NT2/D1 (cell line): Measurements from ENCODE around the gene NBAS.
"Not testable (repeated sequence)": the region's sequence is repeated elsewhere in the genome, so short reads cannot be mapped to it uniquely, and the experiment has no call there.

Experiments
- DNase-seq: peaks from one replicate; pipeline ENCODE4 v3.0.0-alpha.2; 2011; ENCODE audit warnings: low read depth, low spot score
- H3K27me3 ChIP-seq: 2 replicates; pipeline ENCODE4 v1.6.0; 2011; ENCODE audit warnings: mild to moderate bottlenecking; ENCODE audit not compliant: insufficient read length, insufficient read depth
- H3K36me3 ChIP-seq: 2 replicates; pipeline ENCODE4 v1.6.1; 2011; ENCODE audit warnings: mild to moderate bottlenecking, low read length, mixed read lengths; ENCODE audit not compliant: insufficient read depth, insufficient read length
- H3K4me1 ChIP-seq: 2 replicates; pipeline ENCODE4 v1.5.1; 2011; ENCODE audit not compliant: insufficient read depth, insufficient read length
- H3K4me3 ChIP-seq: 2 replicates; pipeline ENCODE4 v1.5.1; 2011; ENCODE audit warnings: low read depth; ENCODE audit not compliant: insufficient read length
- H3K9ac ChIP-seq: 2 replicates; pipeline ENCODE4 v1.6.0; 2011; ENCODE audit warnings: low read depth; ENCODE audit not compliant: insufficient read length
- H3K9me3 ChIP-seq: 2 replicates; pipeline ENCODE4 v1.5.1; 2011; ENCODE audit warnings: mild to moderate bottlenecking, low read length; ENCODE audit not compliant: insufficient read depth
- SUZ12 ChIP-seq: IDR thresholded peaks from 2 replicates; pipeline ENCODE4 v1.6.1; 2011; ENCODE audit not compliant: insufficient read length, insufficient read depth; ENCODE audit errors: extremely low read depth
- YY1 ChIP-seq: IDR thresholded peaks from 2 replicates; pipeline ENCODE4 v1.6.1; 2011; ENCODE audit not compliant: insufficient read length, insufficient read depth
- ZNF274 ChIP-seq: IDR thresholded peaks from 2 replicates; pipeline ENCODE4 v1.6.1; 2011; ENCODE audit warnings: mild to moderate bottlenecking, low read depth, low read length

The NBAS gene

DNA sequence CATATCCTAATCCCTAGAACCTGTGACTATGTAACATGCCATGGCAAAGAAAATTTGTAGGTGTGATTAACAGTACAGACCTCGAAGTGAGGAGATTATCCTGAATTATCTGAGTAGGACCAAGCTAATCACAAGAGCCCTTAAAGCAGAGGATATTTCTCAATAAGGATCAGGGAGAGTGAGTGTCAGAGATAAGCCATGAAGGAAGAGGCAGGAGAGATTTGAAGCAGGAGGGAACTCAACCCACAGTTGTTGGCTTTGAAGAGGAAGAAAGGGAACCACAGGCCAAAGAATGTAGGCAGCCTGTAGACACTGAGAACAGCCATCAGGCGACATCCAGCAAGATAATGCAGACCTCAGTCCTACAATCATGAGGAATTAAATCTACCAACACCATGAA lies 229.3 kb downstream of the NBAS start:
- no peak for DNase-seq

GRCh38 chr2:15325296-15325695 lies 235.8 kb downstream of the NBAS start:
- Histone ChIP-seq H3K9me3 (no peaks in the 10 kb centered on the region), H3K4me1 (no peaks in the 10 kb centered on the region), H3K36me3 (peaks cover under 1% of the 10 kb centered on the region), H3K4me3 (no peak overlapping the region), H3K9ac (no peak overlapping the region), H3K27me3 (no peaks in the 10 kb centered on the region)
- TF ChIP-seq YY1 (no peak), ZNF274 (no peak), SUZ12 (no peak)
- no peak for DNase-seq

More for the DNA sequence above, 229.3 kb downstream of the NBAS start:
- TF ChIP-seq YY1 (no peak), SUZ12 (no peak), ZNF274 (no peak)
- Histone ChIP-seq H3K4me3 (no peak overlapping the region), H3K27me3 (no peaks in the 10 kb centered on the region), H3K4me1 (no peaks in the 10 kb centered on the region), H3K36me3 (peaks cover 3% of the 10 kb centered on the region), H3K9me3 (no peaks in the 10 kb centered on the region), H3K9ac (no peak overlapping the region)

- Histone ChIP-seq H3K36me3 (no peaks in the 10 kb centered on the region), H3K9ac (no peak overlapping the region), H3K4me3 (no peak overlapping the region), H3K9me3 (no peaks in the 10 kb centered on the region), H3K27me3 (no peaks in the 10 kb centered on the region), H3K4me1 (no peaks in the 10 kb centered on the region)
- no peak for DNase-seq
- no peak for TF ChIP-seq ZNF274
- TF ChIP-seq SUZ12: no peak
- no peak for TF ChIP-seq YY1
Observed at GRCh38 chr2:15323227-15323626, 237.9 kb downstream of the NBAS start.

GRCh38 chr2:15321481-15321880 lies 239.7 kb downstream of the NBAS start:
- DNase-seq, H3K36me3 ChIP-seq, H3K9ac ChIP-seq, H3K27me3 ChIP-seq, H3K4me3 ChIP-seq, H3K4me1 ChIP-seq, H3K9me3 ChIP-seq: not testable (repeated sequence)

DNA sequence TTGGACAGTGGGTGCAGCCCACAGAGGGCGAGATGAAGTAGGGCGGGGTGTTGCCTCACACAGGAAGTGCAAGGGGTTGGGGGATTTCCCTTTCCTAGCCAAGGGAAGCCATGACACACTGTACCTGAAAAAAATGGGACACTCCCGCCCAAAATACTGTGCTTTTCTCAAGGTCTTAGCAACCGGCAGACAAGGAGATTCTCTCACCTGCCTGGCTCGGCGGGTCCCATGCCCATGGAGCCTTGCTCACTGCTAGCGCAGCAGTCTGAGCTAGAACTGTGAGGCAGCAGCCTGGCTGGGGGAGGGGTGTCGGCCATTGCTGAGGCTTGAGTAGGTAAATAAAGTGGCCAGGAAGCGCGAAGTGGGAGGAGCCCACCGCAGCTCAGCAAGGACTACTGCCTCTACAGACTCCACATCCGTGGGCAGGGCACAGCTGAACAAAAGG lies 244.7 kb downstream of the NBAS start:
- Histone ChIP-seq H3K36me3 (no peaks in the 10 kb centered on the region), H3K27me3 (no peaks in the 10 kb centered on the region), H3K9ac (no peak overlapping the region), H3K4me3 (no peak overlapping the region), H3K9me3 (no peaks in the 10 kb centered on the region), H3K4me1 (no peaks in the 10 kb centered on the region)
- DNase-seq: no peak
- TF ChIP-seq SUZ12 (no peak), YY1 (no peak), ZNF274 (no peak)

GRCh38 chr2:15315411-15315810 lies 245.7 kb downstream of the NBAS start:
- Histone ChIP-seq H3K36me3 (no peaks in the 10 kb centered on the region), H3K9ac (no peak overlapping the region)

DNA sequence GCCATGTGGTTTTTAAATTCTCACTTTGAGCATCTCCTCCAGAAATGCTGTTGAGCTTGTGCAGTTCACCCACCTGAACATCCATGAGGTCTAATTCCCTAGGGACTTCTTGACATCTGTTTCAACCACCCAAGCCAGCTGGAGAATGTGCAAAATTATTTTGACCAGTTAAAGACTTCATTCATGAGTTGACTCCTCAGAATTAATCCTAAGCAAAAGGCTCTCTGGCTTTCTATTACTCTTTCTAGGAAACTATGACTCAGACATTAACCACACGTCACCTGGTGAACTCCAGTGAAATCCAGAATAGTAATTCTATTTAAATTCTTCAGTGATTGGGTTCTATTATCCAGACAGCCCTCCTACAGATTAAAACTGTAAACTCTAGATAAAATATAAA lies 247.5 kb downstream of the NBAS start:
- Histone ChIP-seq H3K27me3 (no peaks in the 10 kb centered on the region), H3K4me3 (no peak overlapping the region), H3K9ac (no peak overlapping the region), H3K4me1 (no peaks in the 10 kb centered on the region), H3K36me3 (no peaks in the 10 kb centered on the region), H3K9me3 (no peaks in the 10 kb centered on the region)
- TF ChIP-seq YY1 (no peak), SUZ12 (no peak), ZNF274 (no peak)
- DNase-seq: no peak

More at GRCh38 chr2:15315411-15315810, 245.7 kb downstream of the NBAS start:
- Histone ChIP-seq H3K9me3 (no peaks in the 10 kb centered on the region), H3K27me3 (no peaks in the 10 kb centered on the region), H3K4me1 (no peaks in the 10 kb centered on the region), H3K4me3 (no peak overlapping the region)
- TF ChIP-seq ZNF274 (no peak), YY1 (no peak), SUZ12 (no peak)
- no peak for DNase-seq

- H3K27me3 ChIP-seq: no peaks in the 10 kb centered on the region
- H3K4me3 ChIP-seq: no peak overlapping the region
- H3K9ac ChIP-seq: no peak overlapping the region
- H3K4me1 ChIP-seq: no peaks in the 10 kb centered on the region
- DNase-seq: no peak
- H3K9me3 ChIP-seq: no peaks in the 10 kb centered on the region
- TF ChIP-seq ZNF274: no peak
- TF ChIP-seq SUZ12: no peak
- no peak for TF ChIP-seq YY1
- peaks cover 5% of the 10 kb centered on the region for H3K36me3 ChIP-seq
Observed at GRCh38 chr2:15311926-15312325, 249.2 kb downstream of the NBAS start.
